Hematopoietic multipotent progenitor cell treated with erythropoietin and hydrocortisone succinate and interleukin-3 and kit ligand, for 8 days (in vitro differentiated cells): Measurements from ENCODE around the gene CPB2.

Experiments used
- DNase-seq: peaks from one replicate; pipeline ENCODE4 v3.0.0-alpha.2; 2015

The CPB2 gene

GRCh38 chr13:46104868-46105267, at the start of gene CPB2:
CPB2 (minus strand) TSS chr13:46105033; CDS start chr13:46105009, 24 bp downstream.
- no peak for DNase-seq

DNA sequence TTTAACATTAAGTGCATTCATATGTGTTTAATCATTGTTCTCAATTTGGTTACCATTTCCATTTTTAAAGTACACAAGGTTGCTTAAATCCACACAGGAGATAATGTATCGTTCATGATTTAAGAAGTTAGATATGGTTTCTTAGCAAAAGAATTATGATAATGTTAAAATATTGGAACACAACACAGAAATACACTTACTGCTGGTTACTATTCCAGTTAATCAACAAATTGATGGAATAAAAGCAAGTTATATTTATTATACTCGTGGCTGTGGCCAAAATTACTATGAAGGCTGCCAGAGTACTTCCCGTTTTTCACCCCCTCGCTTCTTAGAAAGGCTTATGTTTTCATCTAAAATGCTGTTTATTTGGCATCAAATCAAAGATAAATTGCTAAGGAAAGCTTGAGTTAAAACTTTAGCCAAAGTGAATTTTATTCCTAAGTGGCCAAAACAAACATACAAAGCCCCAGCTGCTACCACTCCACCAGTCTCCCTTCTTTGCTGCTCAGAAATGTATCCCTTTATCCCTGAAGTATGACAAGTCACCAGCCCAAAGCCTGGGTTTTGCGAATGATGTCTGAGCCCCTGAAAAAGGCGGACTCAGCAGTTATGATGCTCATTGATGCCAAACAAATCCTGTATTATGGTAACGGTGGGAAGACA, 49.4 kb upstream of the CPB2 start:
- no peak for DNase-seq

GRCh38 chr13:46152627-46153328, 47.9 kb upstream of the CPB2 start:
- DNase-seq: no peak

DNA sequence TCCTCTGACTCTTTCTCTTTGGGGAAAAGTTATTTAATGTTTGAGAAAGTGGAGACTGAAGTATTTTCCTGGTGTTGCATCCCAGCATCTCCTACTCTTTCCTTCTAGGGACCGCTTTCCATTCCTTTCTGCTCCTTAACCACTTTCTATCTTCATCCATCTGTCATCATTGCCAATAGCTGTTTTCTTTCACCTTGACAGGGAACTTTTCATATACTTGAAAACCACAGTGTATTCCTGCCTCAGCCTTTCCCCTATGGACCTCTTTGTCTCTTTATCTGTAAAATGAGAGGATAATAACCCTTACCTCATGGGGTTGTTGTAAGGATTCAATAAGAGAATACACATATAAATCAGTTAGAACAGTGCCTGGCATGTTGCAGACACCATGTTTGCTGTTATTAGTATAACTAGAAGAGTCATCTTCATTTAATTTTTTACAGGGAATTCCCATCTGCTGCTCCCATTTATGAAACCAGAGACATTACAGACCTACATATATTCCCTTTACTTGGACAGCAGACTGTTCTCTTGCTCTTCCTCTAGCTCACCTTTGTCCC, 45.4 kb upstream of the CPB2 start:
- DNase-seq: no peak

- DNase-seq: no peak
Observed at GRCh38 chr13:46149272-46150133, 44.7 kb upstream of the CPB2 start.

GRCh38 chr13:46146898-46147297, 42.1 kb upstream of the CPB2 start:
- DNase-seq: no peak

GRCh38 chr13:46145950-46146349, 41.1 kb upstream of the CPB2 start:
- no peak for DNase-seq

- no peak for DNase-seq
Observed at GRCh38 chr13:46145135-46145534, 40.3 kb upstream of the CPB2 start.

- no peak for DNase-seq
Observed at GRCh38 chr13:46143184-46143701, 38.4 kb upstream of the CPB2 start.

GRCh38 chr13:46142776-46143175, 37.9 kb upstream of the CPB2 start:
- DNase-seq: no peak

- DNase-seq: no peak
Observed at GRCh38 chr13:46140044-46140443, 35.2 kb upstream of the CPB2 start.

- no peak for DNase-seq
Observed at GRCh38 chr13:46137627-46138317, 32.9 kb upstream of the CPB2 start.

DNA sequence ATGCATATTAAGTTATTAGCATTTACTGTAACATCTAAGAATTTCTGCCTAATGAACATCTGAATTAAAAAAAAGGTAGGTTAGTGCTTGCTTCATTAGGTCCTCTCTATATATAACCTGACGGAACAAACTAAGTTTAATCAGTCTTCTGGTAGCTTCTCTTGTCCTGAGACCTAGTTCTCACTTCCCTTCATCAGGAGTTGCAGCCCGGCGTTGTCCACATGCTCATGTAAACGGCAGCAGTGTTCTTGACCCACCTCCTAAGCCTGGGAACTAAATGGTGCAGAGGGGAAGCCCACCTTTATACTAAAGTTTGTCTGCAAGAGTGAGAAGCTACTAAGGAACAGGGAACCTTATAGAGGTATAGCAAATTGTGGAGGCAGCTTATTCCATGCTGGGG, 31.9 kb upstream of the CPB2 start:
- no peak for DNase-seq

DNA sequence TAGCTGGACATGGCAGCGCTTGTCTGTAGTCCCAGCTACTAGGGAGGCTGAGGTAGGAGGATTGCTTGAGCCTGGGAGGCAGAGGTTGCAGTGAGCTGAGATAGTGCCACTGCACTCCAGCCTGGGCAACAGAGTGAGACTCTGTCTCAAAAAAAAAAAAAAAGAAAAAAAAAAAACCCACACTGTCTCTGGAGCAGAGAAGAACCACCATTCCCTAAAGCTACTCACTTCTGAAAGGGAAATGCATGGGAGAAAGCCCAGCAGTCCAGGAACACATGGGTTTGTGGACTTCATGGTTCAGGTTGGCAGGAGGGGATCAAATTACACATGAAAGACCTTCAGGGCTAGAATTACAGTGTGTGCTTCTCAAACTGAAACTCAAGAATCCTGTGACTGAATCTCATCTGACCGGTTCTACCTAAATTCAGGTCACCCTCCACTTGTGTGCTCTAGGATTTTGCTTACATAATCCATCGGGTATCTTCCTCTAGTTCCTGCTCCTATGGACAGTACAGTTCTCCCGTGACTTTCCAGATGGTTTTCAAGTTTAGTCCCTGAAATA, 30.2 kb upstream of the CPB2 start:
- DNase-seq: no peak

GRCh38 chr13:46134494-46134893, 29.7 kb upstream of the CPB2 start:
- no peak for DNase-seq

DNA sequence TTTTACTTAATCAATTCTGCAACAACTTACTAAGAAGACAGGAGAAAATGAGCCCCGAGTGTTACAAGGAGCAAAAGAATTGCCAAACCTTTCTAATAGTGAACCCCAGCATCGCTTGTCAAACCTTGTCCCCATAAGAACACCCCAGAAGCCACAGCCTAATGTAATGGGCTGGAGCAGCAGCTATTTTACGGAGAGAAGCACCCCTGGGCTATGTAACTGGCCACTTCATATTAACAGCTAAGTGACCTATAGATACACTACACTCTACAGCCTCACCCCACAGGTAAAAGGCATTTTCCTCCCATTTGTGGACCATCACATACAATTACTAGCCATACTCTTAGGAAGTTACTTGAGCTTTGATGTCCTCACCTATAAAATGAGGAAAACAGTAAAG, 27.3 kb upstream of the CPB2 start:
- no peak for DNase-seq

GRCh38 chr13:46131705-46132104, 26.9 kb upstream of the CPB2 start:
- no peak for DNase-seq

DNA sequence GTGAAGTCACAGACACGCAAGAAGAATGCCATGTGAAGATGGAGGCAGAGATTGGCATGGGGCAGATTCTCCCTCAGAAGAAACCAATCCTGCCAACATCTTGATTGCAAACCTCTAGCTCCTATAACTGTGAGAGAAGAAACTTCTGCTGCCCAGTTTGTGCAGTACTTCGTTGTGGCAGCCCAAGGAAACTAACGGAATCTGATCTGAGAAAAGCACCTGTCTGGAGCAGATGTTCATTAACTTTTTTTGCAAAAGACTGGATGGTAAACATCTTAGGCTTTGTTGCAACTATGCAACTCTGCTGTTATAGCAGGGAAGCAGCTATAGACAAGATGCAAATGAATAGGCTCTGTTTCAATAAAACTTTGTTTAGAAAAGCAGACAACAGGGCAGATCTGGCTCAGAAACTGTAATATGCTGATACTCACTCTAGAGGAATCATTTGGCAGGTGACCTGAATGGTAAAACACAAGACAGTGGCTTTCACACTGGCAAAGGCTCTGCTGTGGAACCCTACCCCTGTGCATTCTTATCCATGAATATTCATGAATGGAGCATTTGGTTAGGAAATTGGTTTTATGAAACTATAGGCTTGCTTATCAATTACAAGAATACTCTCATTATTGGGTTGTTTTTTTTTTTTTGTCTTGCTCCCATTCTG, 25.3 kb upstream of the CPB2 start:
- no peak for DNase-seq

- DNase-seq: no peak
Observed at GRCh38 chr13:46129124-46129523, 24.3 kb upstream of the CPB2 start.

DNA sequence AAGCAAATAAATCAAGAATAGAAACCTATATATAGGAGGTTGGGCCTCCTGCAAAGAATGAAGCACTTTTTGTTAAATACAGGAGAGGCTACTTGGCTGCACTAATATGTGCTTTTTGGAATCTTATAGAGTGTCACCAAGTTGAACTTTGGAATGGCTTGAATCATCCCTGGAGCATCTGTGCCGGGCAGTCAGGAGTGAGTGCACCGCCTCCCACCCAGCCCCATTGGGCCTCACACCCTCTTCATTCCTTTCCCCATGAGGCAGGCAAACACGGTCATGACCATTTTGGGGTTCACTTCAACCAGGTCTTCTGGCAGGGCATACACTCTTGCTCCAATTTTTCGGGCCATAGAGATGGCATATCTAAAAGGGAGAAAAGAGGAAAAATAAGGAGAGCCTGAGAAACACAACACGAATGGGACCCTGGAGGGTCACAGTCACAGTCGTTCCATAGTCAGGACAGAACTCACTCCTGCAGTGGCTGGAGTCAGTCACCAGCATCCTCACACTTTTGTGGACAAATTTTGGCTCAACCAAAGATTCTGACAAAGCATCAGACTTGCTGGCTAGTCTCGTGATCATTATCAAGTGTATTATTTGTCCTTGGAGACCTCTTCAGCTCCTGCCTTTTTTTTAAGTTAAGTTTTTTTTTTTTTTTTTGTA, 22.7 kb upstream of the CPB2 start:
- no peak for DNase-seq
